HG02870 (cell line): ENCODE data around the gene HIGD1A.

ENCODE experiments used
- ATAC-seq: cut with Tn5 transposase; IDR thresholded peaks from one replicate; pipeline ENCODE4 v1.9.1; 2021; ENCODE audit warnings: mild to moderate bottlenecking, moderate library complexity; ENCODE audit not compliant: unreplicated experiment

Gene HIGD1A

GRCh38 chr3:42739401-42740158 lies 64.7 kb downstream of the HIGD1A start:
- no peak for ATAC-seq

GRCh38 chr3:42736531-42736930 lies 67.8 kb downstream of the HIGD1A start:
- ATAC-seq = no peak

- no peak for ATAC-seq
Observed at GRCh38 chr3:42736081-42736480, 68.2 kb downstream of the HIGD1A start.

GRCh38 chr3:42735615-42736014 lies 68.7 kb downstream of the HIGD1A start:
- ATAC-seq = no peak

- ATAC-seq = no peak
Observed at GRCh38 chr3:42735019-42735418, 69.3 kb downstream of the HIGD1A start.

GRCh38 chr3:42734263-42734860 lies 69.9 kb downstream of the HIGD1A start:
- ATAC-seq = no peak

GRCh38 chr3:42733501-42734262 lies 70.6 kb downstream of the HIGD1A start:
- no peak for ATAC-seq
